HUDEP-2 (cell line): Measurements from ENCODE around the gene TNNI3K.

ENCODE experiments used
- DNase-seq, 76 experiments: peaks; one replicate each; lab custom pipeline; 2025; ENCODE audit not compliant: unreplicated experiment in 76 of 76; lab: John Stamatoyannopoulos, UW

TNNI3K gene

GRCh38 chr1:74486036-74486435, 250.8 kb downstream of the TNNI3K start:
- DNase-seq = no peak

- DNase-seq = no peak
Observed at GRCh38 chr1:74496669-74497068, 261.5 kb downstream of the TNNI3K start.

- no peak for DNase-seq
Observed at GRCh38 chr1:74498901-74499300, 263.7 kb downstream of the TNNI3K start.

GRCh38 chr1:74502432-74502831, 267.2 kb downstream of the TNNI3K start:
- peak in 14 of 76 experiments; percentile 0 to 42 (median 8) for DNase-seq

- DNase-seq = no peak
Observed at GRCh38 chr1:74502858-74503257, 267.7 kb downstream of the TNNI3K start.

GRCh38 chr1:74504125-74504932, 269.1 kb downstream of the TNNI3K start:
- DNase-seq = peak in 41 of 76 experiments; percentile 1 to 61 (median 17)

- no peak for DNase-seq
Observed at GRCh38 chr1:74504933-74505512, 269.8 kb downstream of the TNNI3K start.

- no peak for DNase-seq
Observed at GRCh38 chr1:74505928-74506710, 270.9 kb downstream of the TNNI3K start.

- DNase-seq = peak in 2 of 76 experiments; percentile 1 to 6
Observed at GRCh38 chr1:74508449-74508848, 273.3 kb downstream of the TNNI3K start.

- no peak for DNase-seq
Observed at GRCh38 chr1:74512170-74512915, 277.2 kb downstream of the TNNI3K start, which contains the start of gene LRRC53. TSS of gene LRRC53 (minus strand) at chr1:74512611. CDS start at chr1:74483349, 29,262 bp downstream.

GRCh38 chr1:74513411-74514300, 278.5 kb downstream of the TNNI3K start:
- DNase-seq = no peak

GRCh38 chr1:74517599-74518051, 282.4 kb downstream of the TNNI3K start:
- no peak for DNase-seq

GRCh38 chr1:74522148-74522547, 287.0 kb downstream of the TNNI3K start:
- no peak for DNase-seq

- no peak for DNase-seq
Observed at GRCh38 chr1:74523873-74524480, 288.8 kb downstream of the TNNI3K start.

GRCh38 chr1:74526708-74527107, 291.5 kb downstream of the TNNI3K start:
- no peak for DNase-seq

GRCh38 chr1:74528123-74528522, 292.9 kb downstream of the TNNI3K start:
- no peak for DNase-seq

GRCh38 chr1:74530892-74531291, 295.7 kb downstream of the TNNI3K start:
- DNase-seq = no peak

GRCh38 chr1:74531796-74532195, 296.6 kb downstream of the TNNI3K start:
- no peak for DNase-seq

- DNase-seq = no peak
Observed at GRCh38 chr1:74534241-74534640, 299.1 kb downstream of the TNNI3K start.
